D721Med (cell line): ENCODE measurements around the gene TLCD5.
A peak's percentile ranks its signal among the peaks of the same experiment; 100 is the strongest.

Source experiments
- DNase-seq: peaks from one replicate; pipeline ENCODE4 v3.0.0; 2011; ENCODE audit warnings: low spot score; ENCODE audit not compliant: insufficient read length
- FAIRE-seq: peaks from 2 replicates; lab custom pipeline; 2011; peaks lifted over from hg19 to GRCh38; lab: Jason Lieb, UNC
- CTCF ChIP-seq: IDR thresholded peaks from 2 replicates; pipeline ENCODE4 v1.5.1; 2012; ENCODE audit warnings: mild to moderate bottlenecking, control low read depth; ENCODE audit not compliant: insufficient read depth; ENCODE audit errors: missing control alignments

The TLCD5 gene

GRCh38 chr11:120332822-120333716 lies 8.0 kb downstream of the TLCD5 start:
- TF ChIP-seq CTCF, result no peak
- no peak for FAIRE-seq
- no peak for DNase-seq

GRCh38 chr11:120333801-120334200 lies 8.7 kb downstream of the TLCD5 start:
- TF ChIP-seq CTCF, result no peak
- DNase-seq (no peak), FAIRE-seq (no peak)

GRCh38 chr11:120334332-120334731 lies 9.2 kb downstream of the TLCD5 start:
- no peak for TF ChIP-seq CTCF
- no peak for FAIRE-seq
- no peak for DNase-seq

GRCh38 chr11:120334894-120335462 lies 9.9 kb downstream of the TLCD5 start:
- DNase-seq (no peak), FAIRE-seq (no peak)
- peak; percentile 66 for TF ChIP-seq CTCF

GRCh38 chr11:120335556-120335907 lies 10.4 kb downstream of the TLCD5 start:
- no peak for TF ChIP-seq CTCF
- DNase-seq, result no peak

GRCh38 chr11:120335908-120336640 lies 11.0 kb downstream of the TLCD5 start, which contains the start of gene ARHGEF12:
Gene ARHGEF12, plus strand, starts transcription at chr11:120336413. Its CDS starts 831 bp downstream, at chr11:120337244.
- peak; percentile 67 for DNase-seq
- peak; percentile 35 for TF ChIP-seq CTCF
- no peak for FAIRE-seq

More at GRCh38 chr11:120335556-120335907, 10.4 kb downstream of the TLCD5 start:
- FAIRE-seq, result no peak
